IMR-90 (cell line): ENCODE measurements around the gene FOLR2. TPM values are rescaled to one million over a fixed set of nuclear protein-coding genes. Genes with fewer than 3 reads are reported as not detected.
A peak's percentile ranks its signal among the peaks of the same experiment; 100 is the strongest.

Experiments
- ATAC-seq: fragments of 200-7000 bp; cut with Tn5 transposase; 2 replicates; pipeline ENCODE4 v1.9.1; 2020; ENCODE audit warnings: low read depth, mild to moderate bottlenecking, moderate library complexity
- BruUV-seq: library from RNA; stranded (reverse); fragments of 400-500 nt; replicated peaks from 2 replicates; lab custom pipeline; 2021; lab: Mats Ljungman, UMichigan
- CTCF ChIA-PET: fragments of 300-600 bp; formaldehyde crosslinking; extraction: SDS; loops from one replicate; lab custom pipeline; 2021; ENCODE audit warnings: antibody characterized with exemption; lab: Yijun Ruan, JAX
- POLR2A ChIA-PET: fragments of 300-600 bp; sonication (Branson Sonifier 250); formaldehyde crosslinking; loops from one replicate; lab custom pipeline; 2022; ENCODE audit warnings: antibody characterized with exemption; ENCODE audit not compliant: unreplicated experiment; lab: Charles Lee
- DNase-seq: peaks from one replicate; pipeline ENCODE4 v3.0.0; 2013
- H2AFZ ChIP-seq: replicated peaks from 2 replicates; pipeline ENCODE3; 2013; ENCODE audit warnings: low read length, mild to moderate bottlenecking; ENCODE audit not compliant: poor library complexity
- H2AK5ac ChIP-seq: 2 replicates; pipeline ENCODE4 v1.6.1; 2013; ENCODE audit warnings: low read depth, low read length, inconsistent platforms
- H2AK9ac ChIP-seq: replicated peaks from 2 replicates; pipeline ENCODE3; 2013; ENCODE audit warnings: mild to moderate bottlenecking, low read depth, low read length, moderate library complexity; ENCODE audit not compliant: poor library complexity
- H2BK120ac ChIP-seq: 2 replicates; pipeline ENCODE4 v1.6.1; 2013; ENCODE audit warnings: low read depth, low read length, inconsistent platforms
- H2BK15ac ChIP-seq: 3 replicates; pipeline ENCODE4 v1.6.1; 2013; ENCODE audit warnings: low read depth, low read length, inconsistent platforms
- H2BK20ac ChIP-seq: 2 replicates; pipeline ENCODE4 v1.6.1; 2013; ENCODE audit warnings: low read depth, mild to moderate bottlenecking, inconsistent platforms, low read length, moderate library complexity
- H2BK5ac ChIP-seq: 2 replicates; pipeline ENCODE4 v1.6.1; 2013; ENCODE audit warnings: mild to moderate bottlenecking, low read depth, low read length, inconsistent platforms; ENCODE audit not compliant: poor library complexity, severe bottlenecking
- H3K14ac ChIP-seq: replicated peaks from 2 replicates; pipeline ENCODE4 v1.6.1; 2013; ENCODE audit warnings: low read depth, low read length, inconsistent platforms
- H3K18ac ChIP-seq: 2 replicates; pipeline ENCODE4 v1.6.1; 2013; ENCODE audit warnings: low read depth, low read length, control low read depth
- H3K23ac ChIP-seq: 2 replicates; pipeline ENCODE4 v1.6.1; 2013; ENCODE audit warnings: low read depth, low read length, inconsistent platforms
- H3K27ac ChIP-seq: 2 replicates; pipeline ENCODE4 v1.5.1; 2013; ENCODE audit warnings: mild to moderate bottlenecking, control low read depth, low read length; ENCODE audit not compliant: insufficient read depth
- H3K27me3 ChIP-seq: 2 replicates; pipeline ENCODE4 v1.6.1; 2013; ENCODE audit warnings: low read length; ENCODE audit not compliant: control insufficient read depth, insufficient read depth
- H3K36me3 ChIP-seq: 2 replicates; pipeline ENCODE4 v1.6.1; 2013; ENCODE audit warnings: low read length, mixed read lengths; ENCODE audit not compliant: control insufficient read depth, insufficient read depth
- H3K4ac ChIP-seq: 2 replicates; pipeline ENCODE4 v1.6.1; 2013; ENCODE audit warnings: low read depth, low read length, inconsistent platforms
- H3K4me1 ChIP-seq: 2 replicates; pipeline ENCODE4 v1.6.1; 2013; ENCODE audit warnings: low read length, mixed read lengths; ENCODE audit not compliant: control insufficient read depth, insufficient read depth
- H3K4me2 ChIP-seq: 2 replicates; pipeline ENCODE4 v1.6.1; 2013; ENCODE audit warnings: low read depth, mild to moderate bottlenecking, control low read depth, low read length, moderate library complexity
- H3K4me3 ChIP-seq: 2 replicates; pipeline ENCODE4 v1.5.1; 2013; ENCODE audit warnings: low read depth, mild to moderate bottlenecking, control low read depth, low read length, moderate library complexity; ENCODE audit not compliant: insufficient read depth
- H3K56ac ChIP-seq: 2 replicates; pipeline ENCODE4 v1.6.1; 2013; ENCODE audit warnings: low read length, inconsistent platforms; ENCODE audit not compliant: insufficient read depth; ENCODE audit errors: extremely low read depth
- H3K79me1 ChIP-seq, 2 experiments: 2 replicates each; pipeline ENCODE4 v1.6.1; 2013; ENCODE audit warnings: low read length in 2 of 2, inconsistent platforms in 1 of 2, low read depth in 1 of 2
- H3K9ac ChIP-seq: 2 replicates; pipeline ENCODE4 v1.6.1; 2013; ENCODE audit warnings: low read depth, low read length, control low read depth
- H3K9me1 ChIP-seq: 2 replicates; pipeline ENCODE4 v1.6.1; 2013; ENCODE audit warnings: low read length, inconsistent platforms; ENCODE audit not compliant: insufficient read depth
- H3K9me3 ChIP-seq: 2 replicates; pipeline ENCODE4 v1.6.1; 2013; ENCODE audit warnings: low read length; ENCODE audit not compliant: control insufficient read depth, insufficient read depth
- H4K20me1 ChIP-seq: 2 replicates; pipeline ENCODE4 v1.6.1; 2013; ENCODE audit warnings: low read length, inconsistent platforms; ENCODE audit not compliant: insufficient read depth
- H4K5ac ChIP-seq: 2 replicates; pipeline ENCODE4 v1.6.1; 2013; ENCODE audit warnings: mild to moderate bottlenecking, low read depth, low read length, control low read depth
- H4K8ac ChIP-seq, 2 experiments: 2 replicates each; pipeline ENCODE4 v1.6.1; 2013; ENCODE audit warnings: low read depth in 2 of 2, low read length in 2 of 2, control low read depth in 1 of 2, inconsistent platforms in 1 of 2
- H4K91ac ChIP-seq: 2 replicates; pipeline ENCODE4 v1.6.1; 2013; ENCODE audit warnings: low read depth, low read length, inconsistent platforms; ENCODE audit not compliant: insufficient read depth
- BHLHE40 ChIP-seq: fragments of 150-350 bp; IDR thresholded peaks from 2 replicates; pipeline ENCODE4 v1.6.1; 2016; ENCODE audit warnings: mild to moderate bottlenecking, low read depth, low read length
- CEBPB ChIP-seq: IDR thresholded peaks from 2 replicates; pipeline ENCODE4 v1.6.1; 2012; ENCODE audit warnings: low read depth, low read length, improper control_type of control experiment
- CHD1 ChIP-seq: IDR thresholded peaks from 2 replicates; pipeline ENCODE4 v1.6.1; 2012; ENCODE audit warnings: low read depth, low read length, improper control_type of control experiment
- CTCF ChIP-seq: conservative IDR thresholded peaks from 2 replicates; pipeline ENCODE4 v1.5.1; 2012; ENCODE audit warnings: mild to moderate bottlenecking, low read depth, low read length, improper control_type of control experiment
- FOS ChIP-seq: fragments of 150-350 bp; IDR thresholded peaks from 2 replicates; pipeline ENCODE4 v1.6.1; 2016; ENCODE audit warnings: low read depth, low read length
- MXI1 ChIP-seq: IDR thresholded peaks from 2 replicates; pipeline ENCODE4 v1.6.1; 2012; ENCODE audit warnings: low read depth, mild to moderate bottlenecking, low read length, moderate library complexity, borderline replicate concordance
- NFE2L2 ChIP-seq: fragments of 150-350 bp; IDR thresholded peaks from 2 replicates; pipeline ENCODE4 v1.6.1; 2016; ENCODE audit warnings: low read depth, mild to moderate bottlenecking, low read length
- POLR2A ChIP-seq: IDR thresholded peaks from 2 replicates; pipeline ENCODE4 v1.6.1; 2012; ENCODE audit warnings: mild to moderate bottlenecking, low read depth, low read length
- RAD21 ChIP-seq: IDR thresholded peaks from 2 replicates; pipeline ENCODE4 v1.6.1; 2012; ENCODE audit warnings: low read length, improper control_type of control experiment
- RCOR1 ChIP-seq: IDR thresholded peaks from 2 replicates; pipeline ENCODE4 v1.6.1; 2012; ENCODE audit warnings: mild to moderate bottlenecking, low read length, improper control_type of control experiment; ENCODE audit not compliant: insufficient replicate concordance
- RFX5 ChIP-seq: IDR thresholded peaks from 2 replicates; pipeline ENCODE4 v1.8.0; 2012; ENCODE audit warnings: low read depth, mild to moderate bottlenecking, low read length, moderate library complexity
- SMC3 ChIP-seq: fragments of 150-350 bp; IDR thresholded peaks from 2 replicates; pipeline ENCODE4 v1.6.1; 2016; ENCODE audit warnings: low read depth, mild to moderate bottlenecking, antibody characterized with exemption, low read length, moderate library complexity
- USF2 ChIP-seq: fragments of 150-350 bp; IDR thresholded peaks from 2 replicates; pipeline ENCODE4 v1.6.1; 2017; ENCODE audit warnings: mild to moderate bottlenecking, antibody characterized with exemption, low read length, low read depth
- WGBS, 2 experiments: methylation state at CpG; one replicate each; pipeline versions ENCODE4 v1.1.5 to v1.1.7; 2013; ENCODE audit warnings: missing lambda C conversion rate in 2 of 2; ENCODE audit not compliant: insufficient read length in 1 of 2; ENCODE audit errors: extremely low coverage in 2 of 2; 5-methylcytosine and 5-hydroxymethylcytosine counted together
- dilution Hi-C: fragments of 300-500 bp; cut with HindIII; formaldehyde crosslinking; loops from one replicate; pipeline ENCODE4 v1.14.3; 2018; ENCODE audit warnings: low sequenced_read_pairs; ENCODE audit not compliant: unreplicated experiment
- in situ Hi-C: fragments of 300-500 bp; cut with MboI; formaldehyde crosslinking; loops from 3 replicates; pipeline ENCODE4 v1.14.3; 2019; ENCODE audit warnings: low sequenced_read_pairs, inconsistent platforms, mixed read lengths
- intact Hi-C: fragments of 100-400 bp; cut with micrococcal nuclease; formaldehyde crosslinking; loops from 2 replicates; pipeline ENCODE4 v1.10.0; 2022
- polyA plus RNA-seq, 3 experiments: library from polyadenylated mRNA; depleted of rRNA; stranded (reverse); fragments of >200 nt; gene quantifications; 2 replicates each; pipeline ENCODE4 v1.2.3, GENCODE V29; 2012; ENCODE audit warnings: low replicate concordance in 1 of 3
- total RNA-seq: library from RNA; depleted of rRNA; stranded (reverse); fragments of >200 nt; gene quantifications from 2 replicates; pipeline ENCODE4 v1.2.3, GENCODE V29; 2012

The FOLR2 gene
- total and polyA plus RNA-seq, 2 of the 4 experiments (the other 2 are of a cell fraction): not detected

GRCh38 chr11:72244361-72245262 is 28.0 kb downstream of the FOLR2 start:
- Histone ChIP-seq H3K4me3 (0 out of 2 replicates have a peak overlapping the region, but pooled peaks have one; percentile 20), H2BK120ac (no peak overlapping the region), H3K27ac (no peak overlapping the region), H4K91ac (no peak overlapping the region), H3K4me1 (no peaks in the 10 kb centered on the region; the same call in 1 of the 2 replicates), H3K9me3 (peaks cover 7% of the 10 kb centered on the region), H3K36me3 (no peaks in the 10 kb centered on the region), H2BK15ac (no peak overlapping the region), H2AK9ac (no peak overlapping the region), H3K4me2 (no peak overlapping the region; the same call in 1 of the 2 replicates), H4K20me1 (no peaks in the 10 kb centered on the region), H3K27me3 (peaks cover 84% of the 10 kb centered on the region), H3K9ac (no peak overlapping the region), H3K18ac (no peak overlapping the region), H3K14ac (no peak overlapping the region), H4K8ac (no peak overlapping the region), H3K23ac (no peak overlapping the region), H2AFZ (peak overlapping the region; percentile 65), H3K9me1 (no peaks in the 10 kb centered on the region), H3K79me1 (no peaks in the 10 kb centered on the region), H4K5ac (no peak overlapping the region), H3K4ac (no peak overlapping the region), H2AK5ac (no peak overlapping the region), H2BK20ac (no peak overlapping the region), H3K56ac (no peak overlapping the region), H2BK5ac (no peak overlapping the region)
- intact Hi-C loops: no loop called here
- WGBS, 2 experiments: 3% methylated on average over 21 of the region's 46 CpGs; no CpG with 5 or more reads in 1 of the 2 experiments
- ATAC-seq: no peak; the same call in 1 of the 2 replicates
- ChIA-PET POLR2A (no interaction called here), CTCF (no interaction called here)
- in situ Hi-C loops: no loop called here
- TF ChIP-seq SMC3 (no peak), BHLHE40 (no peak), MXI1 (no peak), CHD1 (no peak), CEBPB (no peak), RCOR1 (no peak), POLR2A (no peak), FOS (no peak), CTCF (no peak), RFX5 (no peak), USF2 (no peak), RAD21 (no peak), NFE2L2 (no peak)
- BruUV-seq: no TSS peak
- dilution Hi-C loops: no loop called here
- DNase-seq: no peak
